HK-2 (cell line): Measurements from ENCODE around the gene TIGD4.

Experiments
- DNase-seq: peaks from one replicate; pipeline ENCODE4 v3.0.0-alpha.2; 2018; ENCODE audit not compliant: unreplicated experiment

Gene TIGD4

DNA sequence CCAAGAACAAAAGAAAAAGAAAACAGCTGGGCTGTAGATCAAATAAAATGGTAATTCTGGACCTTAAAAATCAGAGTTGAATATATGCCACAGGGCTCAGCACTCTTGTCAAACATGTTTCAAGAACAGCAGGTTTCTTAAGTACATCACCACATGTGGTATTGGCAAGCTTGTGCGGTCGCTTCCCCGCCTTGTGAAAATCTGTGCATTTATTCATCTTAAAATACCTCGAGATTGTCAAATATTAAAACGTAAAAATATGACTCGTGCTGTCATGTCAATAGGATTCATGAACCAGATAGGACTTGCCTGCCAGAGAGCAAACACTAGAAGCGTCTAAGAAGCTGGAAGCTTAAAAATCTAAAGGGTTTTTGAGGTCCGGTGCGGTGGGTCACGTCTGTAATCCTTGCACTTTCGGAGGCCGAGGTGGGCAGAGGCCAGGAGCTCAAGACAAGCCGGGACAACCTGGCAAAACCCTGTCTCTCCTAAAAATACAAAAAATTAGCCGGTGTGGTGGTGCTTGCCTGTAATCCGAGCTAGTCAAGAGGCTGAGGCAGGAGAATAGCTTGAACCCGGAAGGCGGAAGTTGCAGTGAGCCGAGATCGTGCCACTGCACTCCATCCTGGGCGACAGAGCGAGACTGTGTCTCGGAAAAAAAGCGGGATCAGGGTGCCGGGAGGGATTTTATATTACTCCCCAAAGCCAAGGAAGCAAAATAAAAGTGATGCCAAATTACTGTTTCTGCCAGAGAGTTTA lies 59.6 kb downstream of the TIGD4 start:
- no peak for DNase-seq
